Neural progenitor cell (in vitro differentiated cells): Measurements from ENCODE around the gene SMARCD3.

ENCODE experiments used
- CTCF ChIP-seq: fragments of 200-600 bp; sonication (generic); IDR thresholded peaks from 2 replicates; pipeline ENCODE4 v1.5.1; 2017; ENCODE audit warnings: antibody characterized with exemption, mild to moderate bottlenecking
- EZH2phosphoT487 ChIP-seq: fragments of 200-600 bp; sonication (generic); IDR thresholded peaks from 2 replicates; pipeline ENCODE4 v1.6.1; 2017; ENCODE audit warnings: antibody characterized with exemption

- TF ChIP-seq CTCF (no peak), EZH2phosphoT487 (no peak)
Observed at GRCh38 chr7:151236406-151236805, 12.1 kb downstream of the SMARCD3 start.
